T-helper 1 cell treated with Interleukin-12 subunit alpha and Interleukin-12 subunit beta and Interleukin-4 antibody, amounts not matched to agents 30 μg/mL and 1 μg/mL, for 36 hours (primary cell): ENCODE data around the gene COL18A1.

Source experiments
- H3K27ac Mint-ChIP-seq: one replicate; pipeline ENCODE4 v1.8.0; 2021; ENCODE audit warnings: mild to moderate bottlenecking, mixed read lengths
- H3K27me3 Mint-ChIP-seq: one replicate; pipeline ENCODE4 v1.8.0; 2021; ENCODE audit warnings: low read depth, mixed read lengths
- H3K36me3 Mint-ChIP-seq: one replicate; pipeline ENCODE4 v1.8.0; 2021; ENCODE audit warnings: low read depth, mixed read lengths
- H3K4me1 Mint-ChIP-seq: one replicate; pipeline ENCODE4 v1.8.0; 2021; ENCODE audit warnings: low read depth, mixed read lengths
- H3K4me3 Mint-ChIP-seq: one replicate; pipeline ENCODE4 v1.8.0; 2021; ENCODE audit warnings: mild to moderate bottlenecking, moderate library complexity, mixed read lengths
- H3K9me3 Mint-ChIP-seq: one replicate; pipeline ENCODE4 v1.8.0; 2021; ENCODE audit warnings: mixed read lengths

The COL18A1 gene

GRCh38 chr21:45384656-45385548 is 20.1 kb upstream of the COL18A1 start:
- no peaks in the 10 kb centered on the region for H3K9me3 Mint-ChIP-seq
- no peaks in the 10 kb centered on the region for H3K27me3 Mint-ChIP-seq
- no peaks in the 10 kb centered on the region for H3K4me1 Mint-ChIP-seq
- H3K27ac Mint-ChIP-seq = no peak overlapping the region
- H3K36me3 Mint-ChIP-seq = no peaks in the 10 kb centered on the region
- no peak overlapping the region for H3K4me3 Mint-ChIP-seq

DNA sequence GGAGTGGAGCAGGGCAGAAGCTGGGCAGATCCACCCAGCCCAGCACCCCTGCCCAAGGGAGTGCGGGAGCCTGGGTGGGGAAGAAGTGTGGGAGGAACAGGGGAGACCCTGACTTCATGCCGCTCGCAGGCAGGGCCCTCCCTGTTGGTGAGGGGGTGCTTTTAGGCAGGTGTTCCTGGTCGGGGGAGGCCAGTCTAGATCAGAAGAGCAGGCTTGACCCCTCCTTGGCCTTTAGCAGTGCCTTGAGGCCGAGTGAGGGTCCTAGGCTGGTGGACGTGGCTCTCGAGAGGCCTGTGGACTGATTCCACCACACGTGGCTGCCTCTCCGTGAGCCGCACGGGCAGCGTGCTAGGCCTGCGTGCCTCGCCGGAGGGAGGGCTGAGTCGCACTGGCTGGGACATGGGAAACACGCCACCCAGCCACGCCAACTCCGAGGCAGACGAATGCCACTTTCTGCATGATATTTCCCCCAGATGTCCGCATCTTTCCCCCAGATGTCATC is 19.4 kb upstream of the COL18A1 start:
- Mint-ChIP-seq H3K4me1 (no peaks in the 10 kb centered on the region), H3K4me3 (no peak overlapping the region), H3K36me3 (no peaks in the 10 kb centered on the region), H3K9me3 (no peaks in the 10 kb centered on the region), H3K27me3 (no peaks in the 10 kb centered on the region), H3K27ac (no peak overlapping the region)

DNA sequence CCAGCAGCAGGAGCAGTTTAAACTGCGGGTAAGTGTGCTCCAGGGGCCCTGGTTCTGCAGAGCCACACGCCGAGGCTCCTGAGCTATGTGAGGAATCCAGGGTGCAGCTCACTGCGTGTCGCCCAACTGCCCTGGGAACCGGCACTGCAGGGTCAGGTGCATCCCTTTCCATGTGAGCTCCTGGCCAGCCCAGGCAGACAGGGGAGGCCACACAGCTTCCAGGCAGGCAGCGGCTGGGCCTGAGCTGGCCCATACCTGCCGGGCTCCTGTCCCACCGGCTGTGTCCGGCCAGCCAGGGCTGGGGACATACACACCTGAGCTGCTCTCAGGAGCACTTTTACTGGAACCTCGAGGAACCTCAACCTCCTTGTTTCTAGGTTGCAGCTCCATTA is 18.6 kb upstream of the COL18A1 start:
- Mint-ChIP-seq H3K4me1 (no peaks in the 10 kb centered on the region), H3K4me3 (no peak overlapping the region), H3K27me3 (no peaks in the 10 kb centered on the region), H3K27ac (no peak overlapping the region), H3K9me3 (no peaks in the 10 kb centered on the region), H3K36me3 (no peaks in the 10 kb centered on the region)

DNA sequence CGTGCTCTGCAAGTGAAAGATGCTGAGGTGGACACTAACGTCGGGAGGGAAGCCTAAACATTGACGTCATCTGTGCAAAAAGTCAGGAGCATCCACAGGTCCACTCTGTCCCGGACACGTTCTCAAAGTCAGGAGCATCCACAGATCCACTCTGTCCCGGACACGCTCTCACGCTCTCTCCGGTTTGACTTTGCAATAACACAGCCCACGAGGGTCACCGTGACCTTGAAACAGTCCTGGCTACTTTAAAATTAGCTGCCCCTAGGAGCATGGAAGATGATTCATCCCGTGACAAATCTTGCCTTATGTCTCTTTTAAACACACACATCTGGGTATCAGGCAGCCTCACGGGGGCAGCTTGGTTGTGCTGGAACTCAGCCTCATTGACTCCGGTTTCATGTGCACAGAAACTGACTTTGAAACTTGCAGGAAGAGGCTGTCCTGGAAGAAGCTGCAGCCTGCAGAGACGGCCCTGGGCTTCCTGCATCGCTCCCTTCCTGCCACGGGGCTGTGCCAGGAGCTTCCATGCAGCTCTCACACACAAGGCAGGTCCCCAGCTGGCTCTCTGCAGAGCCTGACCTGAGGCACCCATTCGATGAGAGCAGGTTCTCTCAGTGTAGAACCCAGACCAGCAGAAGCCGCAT is 18.1 kb upstream of the COL18A1 start:
- Mint-ChIP-seq H3K36me3 (no peaks in the 10 kb centered on the region), H3K4me3 (no peak overlapping the region), H3K27me3 (no peaks in the 10 kb centered on the region), H3K9me3 (no peaks in the 10 kb centered on the region), H3K27ac (no peak overlapping the region), H3K4me1 (no peaks in the 10 kb centered on the region)

DNA sequence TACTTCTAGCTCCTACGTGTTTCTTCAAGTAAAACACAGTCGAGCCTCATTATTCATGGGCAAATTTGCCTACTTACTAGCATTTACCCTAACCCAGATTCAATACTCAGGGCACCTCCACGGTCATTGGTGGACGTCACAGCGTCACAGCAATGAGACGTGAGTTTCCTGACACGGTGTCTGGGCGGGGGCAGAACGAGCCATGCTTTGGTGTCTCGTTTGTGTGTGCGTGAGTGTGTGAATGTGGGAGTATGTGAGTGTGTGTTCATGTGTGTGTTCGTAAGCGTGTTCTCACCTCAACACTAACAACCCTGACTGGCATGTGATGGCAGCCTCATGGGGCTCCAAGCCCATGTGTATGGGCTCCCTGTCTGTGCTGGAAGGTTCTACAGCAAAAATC is 17.5 kb upstream of the COL18A1 start:
- no peaks in the 10 kb centered on the region for H3K36me3 Mint-ChIP-seq
- H3K27ac Mint-ChIP-seq = no peak overlapping the region
- H3K9me3 Mint-ChIP-seq = no peaks in the 10 kb centered on the region
- no peaks in the 10 kb centered on the region for H3K27me3 Mint-ChIP-seq
- H3K4me3 Mint-ChIP-seq = no peak overlapping the region
- H3K4me1 Mint-ChIP-seq = no peaks in the 10 kb centered on the region

DNA sequence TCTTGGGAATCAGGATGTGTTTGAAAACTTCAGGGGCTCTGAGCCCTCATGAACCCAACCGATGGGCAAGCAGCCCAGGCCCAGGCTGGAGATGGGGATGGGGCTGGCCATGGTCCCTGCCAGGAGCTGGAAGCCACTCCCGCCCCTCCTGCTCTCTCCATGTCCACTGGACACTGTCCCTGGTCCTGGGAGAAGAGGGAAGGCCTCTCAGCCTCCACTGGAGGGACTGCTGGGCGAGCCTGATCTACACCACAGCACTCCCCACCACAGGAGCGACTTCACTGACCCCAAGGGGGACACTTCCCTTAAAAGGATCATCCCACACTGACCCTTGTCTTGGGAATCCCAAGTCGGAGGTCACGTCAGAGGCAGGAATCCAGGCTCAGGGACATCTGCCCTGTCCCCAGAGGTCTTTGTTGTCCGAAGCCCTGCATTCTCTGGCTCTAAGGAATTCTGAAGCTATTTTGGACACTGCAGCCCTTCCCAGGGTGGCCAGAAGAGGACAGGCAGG is 16.9 kb upstream of the COL18A1 start:
- Mint-ChIP-seq H3K36me3 (no peaks in the 10 kb centered on the region), H3K27me3 (no peaks in the 10 kb centered on the region), H3K27ac (no peak overlapping the region), H3K4me1 (no peaks in the 10 kb centered on the region), H3K9me3 (no peaks in the 10 kb centered on the region), H3K4me3 (no peak overlapping the region)

DNA sequence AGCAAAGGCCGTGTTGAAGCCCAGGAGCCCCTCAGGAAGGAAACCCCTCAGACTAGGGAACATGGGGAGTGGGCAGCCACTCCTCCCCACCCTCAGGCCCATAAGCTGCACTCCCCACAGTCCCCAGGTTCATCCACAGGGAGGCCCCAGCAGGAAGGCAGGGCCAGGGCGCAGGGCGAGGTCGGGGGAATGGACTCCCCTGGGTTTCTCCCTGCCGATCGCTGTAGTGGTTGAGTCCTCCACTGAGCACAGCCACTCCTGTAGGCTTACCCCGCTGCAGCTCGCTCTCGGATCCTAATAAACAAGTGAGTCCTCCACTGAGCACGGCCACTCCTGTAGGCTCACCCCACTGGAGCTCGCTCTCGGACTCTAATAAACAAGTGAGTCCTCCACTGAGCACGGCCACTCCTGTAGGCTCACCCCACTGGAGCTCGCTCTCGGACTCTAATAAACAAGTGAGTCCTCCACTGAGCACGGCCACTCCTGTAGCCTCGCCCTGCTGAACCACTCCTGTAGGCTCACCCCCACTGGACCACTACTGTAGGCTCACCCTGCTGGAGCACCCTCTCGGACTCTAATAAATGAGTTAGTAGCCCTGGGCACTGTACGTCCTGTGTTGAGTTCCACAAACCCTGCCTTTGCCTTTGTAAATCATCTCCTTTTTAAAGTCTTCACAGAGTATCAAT is 16.2 kb upstream of the COL18A1 start:
- Mint-ChIP-seq H3K27ac (no peak overlapping the region), H3K36me3 (no peaks in the 10 kb centered on the region), H3K27me3 (no peaks in the 10 kb centered on the region), H3K9me3 (no peaks in the 10 kb centered on the region), H3K4me1 (no peaks in the 10 kb centered on the region), H3K4me3 (no peak overlapping the region)

- no peaks in the 10 kb centered on the region for H3K36me3 Mint-ChIP-seq
- no peaks in the 10 kb centered on the region for H3K4me1 Mint-ChIP-seq
- H3K9me3 Mint-ChIP-seq = no peaks in the 10 kb centered on the region
- no peak overlapping the region for H3K27ac Mint-ChIP-seq
- no peaks in the 10 kb centered on the region for H3K27me3 Mint-ChIP-seq
- no peak overlapping the region for H3K4me3 Mint-ChIP-seq
These were observed 14.7 kb upstream of the COL18A1 start for GRCh38 chr21:45390121-45390751.

DNA sequence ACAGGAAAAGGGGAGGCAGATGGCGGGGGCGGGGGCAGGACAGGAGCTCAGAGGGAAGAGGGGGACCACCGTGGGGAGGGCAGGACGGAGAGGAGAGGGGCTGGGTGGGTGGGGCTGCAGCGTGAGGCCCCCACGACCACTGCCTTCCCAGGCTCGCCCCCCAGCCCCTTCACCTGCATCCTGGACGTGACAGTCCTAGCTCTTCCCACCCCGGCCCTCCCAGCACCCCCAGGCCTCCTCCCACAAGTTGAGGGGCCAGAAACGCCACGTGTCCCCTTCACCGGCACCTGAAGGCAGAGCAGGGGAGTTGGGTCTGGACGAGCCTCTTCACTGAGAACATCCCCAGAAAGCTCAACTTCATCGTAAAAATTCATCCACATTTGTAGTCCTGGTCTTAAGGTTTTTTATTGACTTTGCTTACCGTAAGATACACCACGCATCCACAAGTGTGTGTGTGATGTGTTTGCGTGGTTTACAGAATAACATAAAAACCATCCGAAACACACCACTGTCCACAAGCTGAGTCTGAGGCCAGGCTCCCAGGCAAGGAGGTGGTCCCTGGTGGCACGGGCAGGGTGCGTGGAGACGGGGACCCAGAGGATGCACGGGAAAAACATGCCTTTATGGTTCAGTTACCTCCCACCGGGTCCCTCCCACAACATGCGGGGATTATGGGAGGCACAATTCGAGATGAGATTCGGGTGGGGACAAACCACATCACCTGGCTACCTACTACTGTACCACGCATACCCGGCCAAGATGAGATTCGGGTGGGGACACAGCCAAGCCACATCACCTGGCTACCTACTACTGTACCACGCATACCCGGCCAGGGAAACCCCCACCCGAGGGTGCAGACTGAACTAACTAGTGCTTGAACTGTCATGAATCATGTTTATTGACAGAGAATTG is 13.9 kb upstream of the COL18A1 start:
- no peaks in the 10 kb centered on the region for H3K9me3 Mint-ChIP-seq
- H3K27me3 Mint-ChIP-seq = peaks cover 3% of the 10 kb centered on the region
- H3K27ac Mint-ChIP-seq = no peak overlapping the region
- H3K4me1 Mint-ChIP-seq = no peaks in the 10 kb centered on the region
- H3K4me3 Mint-ChIP-seq = no peak overlapping the region
- H3K36me3 Mint-ChIP-seq = no peaks in the 10 kb centered on the region

DNA sequence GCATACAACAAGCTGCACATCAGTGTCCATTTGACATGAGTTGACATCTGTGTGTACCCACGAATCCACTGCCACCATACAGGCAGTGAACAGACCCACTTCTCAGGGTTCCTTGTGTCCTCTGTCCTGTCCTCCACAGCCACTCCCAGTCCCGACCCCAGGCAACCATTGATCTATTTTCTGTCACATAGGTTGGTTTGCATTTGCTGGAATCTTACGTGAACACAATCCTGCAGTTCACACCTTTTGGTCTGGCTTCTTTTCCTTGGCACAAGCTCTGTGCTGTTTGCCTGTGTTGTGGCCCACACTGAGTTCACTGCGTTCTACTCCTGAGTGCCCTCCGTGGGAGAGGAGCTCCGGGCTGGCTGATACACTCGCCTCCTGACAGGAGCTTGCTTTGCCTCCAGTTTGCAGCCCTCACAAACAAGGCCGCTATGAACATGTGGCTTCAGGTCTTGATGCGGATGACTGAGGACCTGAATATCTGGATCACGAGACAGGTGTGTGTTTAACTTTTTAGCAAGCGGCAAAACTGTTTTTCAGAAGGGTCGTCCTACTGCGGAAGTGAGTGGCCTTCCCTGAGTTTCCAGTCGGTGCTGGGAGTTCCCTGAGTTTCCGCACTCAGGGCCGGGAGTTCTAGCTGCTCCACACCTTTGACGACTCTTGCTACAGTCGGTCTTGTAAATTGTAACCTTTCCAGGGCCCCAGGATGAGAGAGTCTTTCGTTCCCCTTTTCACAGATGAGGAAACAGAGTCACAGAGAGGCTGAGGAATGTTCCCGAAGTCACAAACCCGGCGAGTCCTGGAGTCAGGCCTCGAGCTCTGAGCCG is 13.0 kb upstream of the COL18A1 start:
- H3K4me3 Mint-ChIP-seq = no peak overlapping the region
- H3K36me3 Mint-ChIP-seq = no peaks in the 10 kb centered on the region
- no peaks in the 10 kb centered on the region for H3K4me1 Mint-ChIP-seq
- no peaks in the 10 kb centered on the region for H3K9me3 Mint-ChIP-seq
- no peak overlapping the region for H3K27ac Mint-ChIP-seq
- peaks cover 7% of the 10 kb centered on the region for H3K27me3 Mint-ChIP-seq

DNA sequence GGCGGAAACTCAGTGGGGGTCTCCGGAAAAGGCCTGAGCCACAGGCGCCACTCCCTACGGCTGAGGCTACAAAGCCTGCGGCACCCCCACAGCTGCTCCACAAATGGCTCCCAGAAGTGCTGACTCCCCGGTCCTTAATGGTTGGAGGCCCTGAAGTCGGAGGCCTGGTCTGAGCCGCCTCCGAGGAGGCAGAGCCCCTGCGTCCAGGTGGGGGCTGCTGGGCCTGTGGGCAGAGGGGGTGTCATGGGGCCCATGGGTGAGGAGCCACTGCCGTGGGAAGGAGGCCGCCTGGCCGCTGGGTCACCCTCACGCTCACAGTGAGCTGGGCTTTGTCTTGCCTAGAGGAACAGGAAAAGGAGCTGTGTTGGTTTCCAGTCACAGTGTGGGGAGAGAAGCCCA is 12.4 kb upstream of the COL18A1 start:
- Mint-ChIP-seq H3K27me3 (peaks cover 13% of the 10 kb centered on the region), H3K9me3 (no peaks in the 10 kb centered on the region), H3K4me3 (no peak overlapping the region), H3K27ac (no peak overlapping the region), H3K4me1 (no peaks in the 10 kb centered on the region), H3K36me3 (no peaks in the 10 kb centered on the region)

DNA sequence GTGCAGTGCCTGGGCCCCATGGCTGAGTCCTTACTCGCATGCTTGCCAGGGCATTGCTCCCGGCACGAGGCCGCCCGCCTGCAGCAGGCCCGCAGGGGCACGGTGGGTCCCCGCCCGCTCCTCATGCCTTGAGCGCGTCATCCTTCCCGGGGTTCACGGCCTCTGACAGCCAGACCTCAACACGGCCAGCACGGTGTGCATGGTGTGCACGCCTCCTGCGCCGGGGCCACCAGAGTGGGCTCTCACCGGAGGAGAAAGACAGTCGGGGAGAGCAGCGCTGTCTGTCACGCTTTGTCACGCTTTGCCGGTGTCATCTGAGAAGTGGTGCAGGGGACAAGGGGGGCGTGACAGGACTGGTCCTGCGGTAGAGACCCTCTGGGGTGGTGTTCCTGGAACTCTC is 11.9 kb upstream of the COL18A1 start:
- no peak overlapping the region for H3K27ac Mint-ChIP-seq
- H3K9me3 Mint-ChIP-seq = no peaks in the 10 kb centered on the region
- H3K4me1 Mint-ChIP-seq = no peaks in the 10 kb centered on the region
- H3K4me3 Mint-ChIP-seq = no peak overlapping the region
- peaks cover 13% of the 10 kb centered on the region for H3K27me3 Mint-ChIP-seq
- H3K36me3 Mint-ChIP-seq = no peaks in the 10 kb centered on the region
